Measurements from ENCODE around the gene EIF4G2. TPM values are rescaled to one million over a fixed set of nuclear protein-coding genes. Genes with fewer than 3 reads are reported as not detected.

Gene EIF4G2
- total and polyA plus RNA-seq, 10 of the 15 experiments (the other 5 are each of a cell fraction or from before 2014, with no cell fraction given), result 210 to 1,104 (median 713) TPM

GRCh38 chr11:10803676-10804075, 5.0 kb downstream of the EIF4G2 start:
- H3K9ac ChIP-seq (ENCODE audit: control insufficient read depth, insufficient read depth, low read length), result no peak overlapping the region
- FAIRE-seq (no peak), DNase-seq (ENCODE audit: low read depth, low spot score) (no peak), ATAC-seq (no peak)
- H3K79me2 ChIP-seq (ENCODE audit: control insufficient read depth, insufficient read depth, low read length), result peaks cover 46% of the 10 kb centered on the region
- peaks cover 23 to 58% of the 10 kb centered on the region in 2 experiments for H3K36me3 ChIP-seq (ENCODE audit: control insufficient read depth in 2 of 2, insufficient read depth in 2 of 2, low read length in 1 of 2)
- H3K4me3 ChIP-seq, result no peak overlapping the region
- WGBS (ENCODE audit: insufficient coverage, insufficient replicate concordance, low lambda C conversion rate, missing lambda C conversion rate), result 79% methylated on average over 6 of the region's 6 CpGs
- POLR2A ChIA-PET, result interaction anchor here (1.0 to 1.7 kb wide), 2 partner anchors 51 to 121 kb away, joined by 3 to 4 read pairs; no protein-coding TSS in a partner anchor
- CTCF ChIA-PET, result interaction anchor here (0.8 to 7.0 kb wide), 10 partner anchors 11 to 225 kb away, joined by 3 to 61 read pairs (median 4); partner anchors contain the start of gene CTR9
- H3K4me1 ChIP-seq (ENCODE audit: control insufficient read depth, insufficient read depth, low read length), result peaks cover 10% of the 10 kb centered on the region; the same call in 1 of the 2 replicates
- H4K20me1 ChIP-seq (ENCODE audit: control insufficient read depth, insufficient read depth), result no peaks in the 10 kb centered on the region
- no peak overlapping the region for H2AFZ ChIP-seq (ENCODE audit: control insufficient read depth, low read depth, low read length)
- BruUV-seq (replicated peaks), result no TSS peak
- SMC1A ChIA-PET (ENCODE audit: uncharacterized antibody, unreplicated experiment), result interaction anchor here (0.8 to 2.1 kb wide), 10 partner anchors 8 to 217 kb away, joined by 3 to 14 read pairs (median 3); no protein-coding TSS in a partner anchor
- RAD21 ChIA-PET (ENCODE audit: unreplicated experiment), result interaction anchor here (1.1 to 2.2 kb wide), 2 partner anchors 11 to 53 kb away, joined by 3 to 10 read pairs; partner anchors contain the start of gene CTR9
- intact Hi-C loops (cut with micrococcal nuclease; ENCODE audit: unreplicated experiment) (no loop called here), in situ Hi-C loops (cut with MboI) (no loop called here)
- no peak overlapping the region for H3K27ac ChIP-seq (ENCODE audit: control insufficient read depth, insufficient read depth)
- 0 out of 2 replicates have a peak overlapping the region, but pooled peaks have one; percentile 13 for H3K4me2 ChIP-seq (ENCODE audit: control insufficient read depth, insufficient read depth)
- no peaks in the 10 kb centered on the region for H3K27me3 ChIP-seq (replicated peaks in 1 of 2; ENCODE audit: control insufficient read depth in 2 of 2, insufficient read depth in 2 of 2, low read length in 1 of 2)
- no peaks in the 10 kb centered on the region for H3K9me3 ChIP-seq (replicated peaks; ENCODE audit: control insufficient read depth, insufficient read depth, low read length)
- TF ChIP-seq NR2F1 (conservative IDR thresholded peaks at IDR 0.05) (no peak), ZSCAN29 (IDR thresholded peaks at IDR 0.05) (no peak), MLLT1 (IDR thresholded peaks at IDR 0.05) (no peak), PRDM15 (CRISPR knock-in tag; IDR thresholded peaks at IDR 0.05) (no peak), TCF7 (IDR thresholded peaks at IDR 0.05; ENCODE audit: borderline replicate concordance) (no peak), ZBTB4 (CRISPR knock-in tag; IDR thresholded peaks at IDR 0.05) (no peak), REST (IDR thresholded peaks at IDR 0.05; ENCODE audit: low read depth, low read length) (no peak), YBX1 (IDR thresholded peaks at IDR 0.05) (no peak), TARDBP (IDR thresholded peaks at IDR 0.05; ENCODE audit: borderline replicate concordance) (no peak), GATAD2B (conservative IDR thresholded peaks at IDR 0.05; ENCODE audit: low read depth) (no peak), CBFB (IDR thresholded peaks at IDR 0.05; ENCODE audit: low read depth) (no peak), RAD51 (IDR thresholded peaks at IDR 0.05) (no peak)

Measured in GM12878 (cell line).